Sigmoid colon (tissue), 7 donors: ENCODE data around the gene SLC16A11. TPM values are rescaled to one million over a fixed set of nuclear protein-coding genes. Genes with fewer than 3 reads are reported as not detected.
A peak's percentile ranks its signal among the peaks of the same experiment; 100 is the strongest.

Experiments
- DNase-seq: peaks from one replicate; pipeline ENCODE4 v3.0.0-alpha.2; 2019
- H3K27ac ChIP-seq, 4 donors: fragments of 200-600 bp; sonication (generic); one replicate each; pipeline ENCODE4 v1.5.1; 2016 to 2019; ENCODE audit warnings: mild to moderate bottlenecking in 1 of 4
- H3K27me3 ChIP-seq, 3 donors: fragments of 200-600 bp; sonication (generic); one replicate each; pipeline ENCODE4 v1.5.1; 2019; ENCODE audit warnings: mild to moderate bottlenecking in 1 of 3
- H3K36me3 ChIP-seq, 4 donors: fragments of 200-600 bp; sonication (generic); one replicate each; pipeline ENCODE4 v1.5.1; 2016 to 2019
- H3K4me1 ChIP-seq, 4 donors: fragments of 200-600 bp; sonication (generic); one replicate each; pipeline ENCODE4 v1.5.1; 2017 to 2019
- H3K4me3 ChIP-seq, 4 donors: fragments of 200-600 bp; sonication (generic); one replicate each; pipeline ENCODE4 v1.5.1; 2017 to 2019; ENCODE audit warnings: mild to moderate bottlenecking in 2 of 4, moderate library complexity in 1 of 4
- H3K9me3 ChIP-seq, 4 donors: fragments of 200-600 bp in 3 of 4; sonication (generic) in 3 of 4; one replicate each; pipeline versions ENCODE4 v1.5.1 to v1.6.1; 2013 to 2019
- EP300 ChIP-seq, 4 donors: sonication (generic); formaldehyde crosslinking; IDR thresholded peaks; one replicate each; pipeline ENCODE4 v1.6.1; 2017; ENCODE audit warnings: antibody characterized with exemption in 4 of 4
- POLR2A ChIP-seq, 2 donors: fragments of 450-650 bp; IDR thresholded peaks; one replicate each; pipeline ENCODE4 v1.6.1; 2016; ENCODE audit warnings: antibody characterized with exemption in 2 of 2, mild to moderate bottlenecking in 2 of 2, moderate library complexity in 2 of 2
- POLR2AphosphoS5 ChIP-seq, 4 donors: sonication (generic); formaldehyde crosslinking; IDR thresholded peaks; one replicate each; pipeline ENCODE4 v1.6.1; 2017; ENCODE audit warnings: antibody characterized with exemption in 4 of 4
- WGBS, 2 donors: extraction: QIAGEN DNeasy Blood & Tissue Kit; methylation state at CpG; one replicate each; pipeline ENCODE4 v1.1.7; 2013; 5-methylcytosine and 5-hydroxymethylcytosine counted together
- intact Hi-C: fragments of 100-400 bp; cut with DNase I; formaldehyde crosslinking; loops from one replicate; pipeline ENCODE4 v1.15.1; 2023
- polyA plus RNA-seq, 3 donors: library from polyadenylated mRNA; stranded (reverse); fragments of 200-250 nt; gene quantifications; one replicate each; pipeline ENCODE4 v1.2.3, GENCODE V29; 2013
- total RNA-seq, 4 donors: library from RNA; depleted of rRNA; stranded (reverse); fragments of >200 nt; gene quantifications; one replicate each; pipeline ENCODE4 v1.1.0, GENCODE V29; 2016
- TF ChIP-seq, protein P1 (sequence below), 4 experiments: fragments of 450-650 bp in 3 of 4; fragments of 200-600 bp in 1 of 4; IDR thresholded peaks; one replicate each; pipeline ENCODE4 v1.5.1; 2016 to 2019; ENCODE audit warnings: antibody characterized with exemption in 4 of 4, mild to moderate bottlenecking in 3 of 4, moderate library complexity in 2 of 4
- donor health status: healthy with polysubstance abuse.
- donor health status: Bipolar disorder and iron deficiency.
- donor health status: healthy.

SLC16A11 gene
- total and polyA plus RNA-seq, 7 donors, result 0.33 to 2.4 (median 0.45) TPM; not detected in 3

GRCh38 chr17:7004398-7005253, 39.3 kb downstream of the SLC16A11 start:
- intact Hi-C loops, result loop anchor here (2.0 to 10.0 kb wide), 3 partner anchors 92 to 337 kb away; no protein-coding TSS in a partner anchor
- TF ChIP-seq, protein P1, sequence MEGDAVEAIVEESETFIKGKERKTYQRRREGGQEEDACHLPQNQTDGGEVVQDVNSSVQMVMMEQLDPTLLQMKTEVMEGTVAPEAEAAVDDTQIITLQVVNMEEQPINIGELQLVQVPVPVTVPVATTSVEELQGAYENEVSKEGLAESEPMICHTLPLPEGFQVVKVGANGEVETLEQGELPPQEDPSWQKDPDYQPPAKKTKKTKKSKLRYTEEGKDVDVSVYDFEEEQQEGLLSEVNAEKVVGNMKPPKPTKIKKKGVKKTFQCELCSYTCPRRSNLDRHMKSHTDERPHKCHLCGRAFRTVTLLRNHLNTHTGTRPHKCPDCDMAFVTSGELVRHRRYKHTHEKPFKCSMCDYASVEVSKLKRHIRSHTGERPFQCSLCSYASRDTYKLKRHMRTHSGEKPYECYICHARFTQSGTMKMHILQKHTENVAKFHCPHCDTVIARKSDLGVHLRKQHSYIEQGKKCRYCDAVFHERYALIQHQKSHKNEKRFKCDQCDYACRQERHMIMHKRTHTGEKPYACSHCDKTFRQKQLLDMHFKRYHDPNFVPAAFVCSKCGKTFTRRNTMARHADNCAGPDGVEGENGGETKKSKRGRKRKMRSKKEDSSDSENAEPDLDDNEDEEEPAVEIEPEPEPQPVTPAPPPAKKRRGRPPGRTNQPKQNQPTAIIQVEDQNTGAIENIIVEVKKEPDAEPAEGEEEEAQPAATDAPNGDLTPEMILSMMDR (IDR thresholded peaks at IDR 0.05), result peak; percentile 15 to 66 (median 64)
- no peak for TF ChIP-seq POLR2AphosphoS5 (IDR thresholded peaks at IDR 0.05)
- H3K27me3 ChIP-seq, result no peaks in the 10 kb centered on the region
- peaks cover 0 to 3% (median 1%) of the 10 kb centered on the region in 4 donors for H3K4me1 ChIP-seq
- H3K9me3 ChIP-seq, result no peaks in the 10 kb centered on the region
- peaks cover 14 to 46% (median 18%) of the 10 kb centered on the region in 4 donors for H3K36me3 ChIP-seq
- H3K27ac ChIP-seq, result no peak overlapping the region
- no peak overlapping the region for H3K4me3 ChIP-seq
- WGBS, 2 donors, result 84 to 87% methylated on average over 2 of the region's 2 CpGs
- no peak for DNase-seq

GRCh38 chr17:7003745-7004144, 40.1 kb downstream of the SLC16A11 start:
- Histone ChIP-seq H3K27me3 (no peaks in the 10 kb centered on the region), H3K27ac (no peak overlapping the region), H3K4me3 (no peak overlapping the region), H3K36me3 (peaks cover 14 to 55% (median 18%) of the 10 kb centered on the region in 4 donors), H3K4me1 (no peaks in the 10 kb centered on the region), H3K9me3 (no peaks in the 10 kb centered on the region)
- WGBS, 2 donors, result 95 to 98% methylated on average over 2 of the region's 2 CpGs
- intact Hi-C loops, result loop anchor here (2.0 to 10.0 kb wide), 3 partner anchors 91 to 336 kb away; no protein-coding TSS in a partner anchor
- DNase-seq, result no peak
- TF ChIP-seq POLR2AphosphoS5 (IDR thresholded peaks at IDR 0.05) (no peak), EP300 (IDR thresholded peaks at IDR 0.05) (no peak)
- TF ChIP-seq, protein P1 (IDR thresholded peaks at IDR 0.05), result no peak

DNA sequence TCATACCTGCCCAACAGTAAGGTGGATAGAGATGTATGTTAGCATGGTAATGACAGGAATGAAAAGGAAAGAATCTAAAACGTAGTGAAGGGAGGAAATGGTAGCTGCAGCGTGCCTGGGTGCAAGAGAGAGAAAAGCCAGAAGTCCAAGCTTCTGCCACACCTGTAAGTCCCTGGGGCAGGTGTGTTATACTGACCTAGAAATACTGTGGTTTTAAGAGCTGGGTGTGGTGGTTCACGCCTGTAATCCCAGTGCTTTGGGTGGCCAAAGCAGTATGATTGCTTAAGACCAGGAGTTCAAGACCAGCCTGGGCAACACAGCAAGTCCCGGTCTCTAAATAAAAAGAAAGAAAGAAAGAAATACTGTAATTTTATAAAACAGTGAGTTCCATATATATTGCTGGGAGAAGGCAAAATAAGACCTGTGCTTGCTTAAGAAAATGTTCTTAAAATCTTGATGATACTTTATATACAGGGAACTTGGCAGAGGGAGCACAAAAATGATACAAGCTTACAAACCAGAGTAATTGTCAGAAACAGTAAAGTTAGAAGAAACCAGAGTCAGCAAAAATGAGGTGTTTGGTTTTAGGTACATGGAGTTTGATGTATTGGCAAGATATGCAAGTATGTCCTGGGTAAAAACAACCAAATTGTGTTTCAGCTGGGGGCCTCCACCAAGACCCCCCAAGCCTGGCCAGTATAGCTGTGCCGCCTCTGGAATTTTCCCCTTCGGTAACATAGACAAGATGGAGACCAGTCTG, 41.4 kb downstream of the SLC16A11 start:
- H3K4me1 ChIP-seq, result no peaks in the 10 kb centered on the region
- peaks cover 14 to 60% (median 18%) of the 10 kb centered on the region in 4 donors for H3K36me3 ChIP-seq
- no peak overlapping the region for H3K4me3 ChIP-seq
- no peaks in the 10 kb centered on the region for H3K27me3 ChIP-seq
- 75 to 90% methylated on average over 6 of the region's 6 CpGs for WGBS, 2 donors
- H3K27ac ChIP-seq, result no peak overlapping the region
- DNase-seq, result peak; percentile 32
- TF ChIP-seq EP300 (IDR thresholded peaks at IDR 0.05) (no peak), POLR2A (IDR thresholded peaks at IDR 0.05) (no peak), POLR2AphosphoS5 (IDR thresholded peaks at IDR 0.05) (no peak)
- TF ChIP-seq, protein P1 (IDR thresholded peaks at IDR 0.05), result no peak
- intact Hi-C loops, result loop anchor here (5.0 to 10.0 kb wide), 2 partner anchors 158 to 335 kb away; no protein-coding TSS in a partner anchor
- no peaks in the 10 kb centered on the region for H3K9me3 ChIP-seq

GRCh38 chr17:7001318-7001961, 42.5 kb downstream of the SLC16A11 start:
- H3K4me1 ChIP-seq, result peaks cover 0 to 4% (median 2%) of the 10 kb centered on the region in 4 donors
- no peak overlapping the region for H3K27ac ChIP-seq
- TF ChIP-seq POLR2AphosphoS5 (IDR thresholded peaks at IDR 0.05), result no peak
- TF ChIP-seq, protein P1 (IDR thresholded peaks at IDR 0.05), result peak in 1 of 4 experiments; percentile 30
- peaks cover 14 to 58% (median 18%) of the 10 kb centered on the region in 4 donors for H3K36me3 ChIP-seq
- DNase-seq, result peak; percentile 35
- H3K4me3 ChIP-seq, result no peak overlapping the region
- intact Hi-C loops, result loop anchor here (5.0 to 10.0 kb wide), 2 partner anchors 157 to 334 kb away; no protein-coding TSS in a partner anchor
- 79 to 86% methylated on average over 10 of the region's 10 CpGs for WGBS, 2 donors
- H3K27me3 ChIP-seq, result peaks cover 0 to 3% (median 0%) of the 10 kb centered on the region in 3 donors
- no peaks in the 10 kb centered on the region for H3K9me3 ChIP-seq
